H1 (cell line): ENCODE data around the gene VPS13D. TPM values are rescaled to one million over a fixed set of nuclear protein-coding genes. Genes with fewer than 3 reads are reported as not detected.

Source experiments
- CTCF ChIA-PET: fragments of 300-600 bp; sonication (Branson Sonifier 250); formaldehyde crosslinking; loops from one replicate; lab custom pipeline; 2021; ENCODE audit not compliant: partially characterized antibody; lab: Charles Lee
- POLR2A ChIA-PET: fragments of 300-600 bp; sonication (Branson Sonifier 250); formaldehyde crosslinking; loops from one replicate; lab custom pipeline; 2021; ENCODE audit warnings: inconsistent platforms; ENCODE audit not compliant: partially characterized antibody; lab: Charles Lee
- DNase-seq, 2 experiments: peaks; one replicate each; pipeline versions ENCODE4 v3.0.0 to v3.0.0-alpha.2; 2010 to 2022; ENCODE audit warnings: low spot score in 2 of 2, low read depth in 1 of 2, mixed read lengths in 1 of 2
- FAIRE-seq: peaks from 2 replicates; lab custom pipeline; 2011; peaks lifted over from hg19 to GRCh38; lab: Jason Lieb, UNC
- H2AFZ ChIP-seq: 2 replicates; pipeline ENCODE4 v1.8.1; 2012; ENCODE audit warnings: low read length, inconsistent platforms
- H2AK5ac ChIP-seq: 2 replicates; pipeline ENCODE4 v1.6.1; 2013; ENCODE audit warnings: low read depth, low read length
- H2BK120ac ChIP-seq: replicated peaks from 2 replicates; pipeline ENCODE3; 2013; ENCODE audit warnings: low read depth, low read length, inconsistent platforms
- H2BK12ac ChIP-seq: 2 replicates; pipeline ENCODE4 v1.6.1; 2013; ENCODE audit warnings: low read depth, low read length
- H2BK15ac ChIP-seq: 2 replicates; pipeline ENCODE4 v1.6.1; 2013; ENCODE audit warnings: low read length
- H2BK20ac ChIP-seq: 2 replicates; pipeline ENCODE4 v1.6.1; 2013; ENCODE audit warnings: low read length
- H2BK5ac ChIP-seq: 2 replicates; pipeline ENCODE4 v1.6.1; 2013; ENCODE audit warnings: low read depth, low read length
- H3K14ac ChIP-seq: 2 replicates; pipeline ENCODE4 v1.6.1; 2013; ENCODE audit warnings: inconsistent platforms; ENCODE audit not compliant: insufficient read length
- H3K18ac ChIP-seq: 2 replicates; pipeline ENCODE4 v1.6.1; 2013; ENCODE audit warnings: low read length; ENCODE audit errors: extremely low read depth
- H3K23ac ChIP-seq: 2 replicates; pipeline ENCODE4 v1.6.1; 2013; ENCODE audit warnings: inconsistent platforms; ENCODE audit not compliant: insufficient read length
- H3K23me2 ChIP-seq: 2 replicates; pipeline ENCODE4 v1.6.1; 2013; ENCODE audit warnings: low read depth, low read length
- H3K27ac ChIP-seq: 2 replicates; pipeline ENCODE4 v1.6.1; 2011; ENCODE audit warnings: low read depth, low read length, inconsistent platforms
- H3K27me3 ChIP-seq, 4 experiments: replicated peaks in 1 of 4; 1 replicate in 1 of 4; 2 replicates in 3 of 4; pipeline versions ENCODE4 v1.6.1 to v1.8.1; 2011 to 2013; ENCODE audit warnings: low read length in 3 of 4, mild to moderate bottlenecking in 3 of 4, inconsistent platforms in 2 of 4, mixed read lengths in 2 of 4, moderate library complexity in 1 of 4; ENCODE audit not compliant: control insufficient read depth in 3 of 4, insufficient read depth in 3 of 4; ENCODE audit errors: extremely low read depth in 1 of 4
- H3K36me3 ChIP-seq, 4 experiments: 2 replicates each; pipeline versions ENCODE4 v1.6.1 to v1.8.1; 2011 to 2013; ENCODE audit warnings: mild to moderate bottlenecking in 4 of 4, low read length in 3 of 4, moderate library complexity in 2 of 4, control low read depth in 1 of 4, inconsistent platforms in 1 of 4; ENCODE audit not compliant: insufficient read depth in 4 of 4, control insufficient read depth in 2 of 4
- H3K4ac ChIP-seq: replicated peaks from 2 replicates; pipeline ENCODE3; 2013; ENCODE audit warnings: low read length, low read depth, mixed read lengths, inconsistent platforms; ENCODE audit not compliant: insufficient read length
- H3K4me1 ChIP-seq, 4 experiments: replicated peaks in 1 of 4; 1 replicate in 1 of 4; 2 replicates in 3 of 4; pipeline versions ENCODE4 v1.6.1 to v1.8.1; 2011 to 2013; ENCODE audit warnings: low read length in 3 of 4, inconsistent platforms in 2 of 4, mixed read lengths in 1 of 4; ENCODE audit not compliant: insufficient read depth in 4 of 4, control insufficient read depth in 3 of 4
- H3K4me2 ChIP-seq, 2 experiments: 2 replicates each; pipeline versions ENCODE4 v1.6.1 to v1.8.1; 2011 to 2013; ENCODE audit warnings: low read depth in 2 of 2, low read length in 2 of 2, control low read depth in 1 of 2, inconsistent platforms in 1 of 2, mild to moderate bottlenecking in 1 of 2; ENCODE audit not compliant: insufficient read depth in 1 of 2
- H3K4me3 ChIP-seq, 4 experiments: fragments of 200-600, 300-600 bp in 1 of 4; sonication (generic), shearing (Covaris generic), sonication (Bioruptor Twin) in 1 of 4; 2 replicates each; pipeline versions ENCODE4 v1.5.1 to v1.8.1; 2011 to 2016; ENCODE audit warnings: low read length in 4 of 4, low read depth in 3 of 4, control low read depth in 2 of 4, inconsistent platforms in 2 of 4, mild to moderate bottlenecking in 2 of 4, mixed read lengths in 1 of 4, moderate library complexity in 1 of 4; ENCODE audit not compliant: insufficient read depth in 2 of 4; ENCODE audit errors: extremely low read depth in 1 of 4
- H3K56ac ChIP-seq: replicated peaks from 2 replicates; pipeline ENCODE3; 2013; ENCODE audit warnings: low read depth, mild to moderate bottlenecking, mixed read lengths, low read length, inconsistent platforms; ENCODE audit not compliant: insufficient read length
- H3K79me1 ChIP-seq: 2 replicates; pipeline ENCODE4 v1.6.1; 2013; ENCODE audit warnings: low read depth, low read length, control low read depth
- H3K79me2 ChIP-seq, 2 experiments: 2 replicates each; pipeline versions ENCODE4 v1.6.1 to v1.8.1; 2012 to 2013; ENCODE audit warnings: low read length in 2 of 2, mild to moderate bottlenecking in 2 of 2, inconsistent platforms in 1 of 2; ENCODE audit not compliant: insufficient read depth in 2 of 2, control insufficient read depth in 1 of 2
- H3K9ac ChIP-seq, 4 experiments: replicated peaks in 1 of 4; 1 replicate in 1 of 4; 2 replicates in 3 of 4; pipeline versions ENCODE4 v1.6.1 to v1.8.1; 2011 to 2013; ENCODE audit warnings: low read depth in 3 of 4, low read length in 3 of 4, control low read depth in 2 of 4, mild to moderate bottlenecking in 2 of 4, moderate library complexity in 2 of 4, inconsistent platforms in 1 of 4; ENCODE audit errors: extremely low read depth in 1 of 4
- H3K9me3 ChIP-seq, 2 experiments: 2 replicates each; pipeline versions ENCODE4 v1.6.1 to v1.8.1; 2012 to 2013; ENCODE audit warnings: mild to moderate bottlenecking in 2 of 2, moderate library complexity in 2 of 2, control low read depth in 1 of 2, inconsistent platforms in 1 of 2, low read depth in 1 of 2, low read length in 1 of 2, mixed read lengths in 1 of 2; ENCODE audit not compliant: insufficient read depth in 2 of 2
- H4K20me1 ChIP-seq, 2 experiments: replicated peaks in 1 of 2; 2 replicates each; pipeline versions ENCODE3 to v1.8.1; 2011 to 2013; ENCODE audit warnings: inconsistent platforms in 2 of 2, low read length in 2 of 2, mild to moderate bottlenecking in 1 of 2; ENCODE audit not compliant: insufficient read depth in 2 of 2, control insufficient read depth in 1 of 2
- H4K5ac ChIP-seq: 2 replicates; pipeline ENCODE4 v1.6.1; 2013; ENCODE audit warnings: low read length, low read depth, mixed read lengths, inconsistent platforms; ENCODE audit not compliant: insufficient read length
- H4K8ac ChIP-seq: 2 replicates; pipeline ENCODE4 v1.8.0; 2013; ENCODE audit warnings: mild to moderate bottlenecking, moderate library complexity, low read length, inconsistent platforms; ENCODE audit not compliant: insufficient read depth; ENCODE audit errors: extremely low read depth
- H4K91ac ChIP-seq: replicated peaks from 2 replicates; pipeline ENCODE3; 2013; ENCODE audit warnings: low read length, mixed read lengths, inconsistent platforms; ENCODE audit not compliant: insufficient read length
- BACH1 ChIP-seq: IDR thresholded peaks from 2 replicates; pipeline ENCODE4 v1.6.1; 2012; ENCODE audit warnings: low read length, improper control_type of control experiment
- BRCA1 ChIP-seq: IDR thresholded peaks from 2 replicates; pipeline ENCODE4 v1.6.1; 2012; ENCODE audit warnings: low read depth, low read length, improper control_type of control experiment
- CBX5 ChIP-seq: fragments of 300-800, 300-1000 bp; sonication (generic); IDR thresholded peaks from 2 replicates; pipeline ENCODE4 v1.7.1; 2016; ENCODE audit warnings: antibody characterized with exemption, low read length, low read depth
- CTCF ChIP-seq, 3 experiments: IDR thresholded peaks; 1 replicate in 2 of 3; 2 replicates in 1 of 3; pipeline versions ENCODE4 v1.5.1 to v1.6.1; 2011; ENCODE audit warnings: low read length in 3 of 3, mild to moderate bottlenecking in 3 of 3, inconsistent platforms in 2 of 3, low read depth in 1 of 3, moderate library complexity in 1 of 3; ENCODE audit not compliant: insufficient read depth in 1 of 3; ENCODE audit errors: control extremely low read depth in 1 of 3
- EGR1 ChIP-seq: IDR thresholded peaks from 2 replicates; pipeline ENCODE4 v1.6.1; 2011; ENCODE audit warnings: low read depth, low read length, borderline replicate concordance
- EP300 ChIP-seq, 2 experiments: IDR thresholded peaks; 1 replicate in 1 of 2; 2 replicates in 1 of 2; pipeline ENCODE4 v1.6.1; 2011 to 2012; ENCODE audit warnings: low read depth in 2 of 2, low read length in 2 of 2, mild to moderate bottlenecking in 2 of 2, borderline replicate concordance in 1 of 2, inconsistent platforms in 1 of 2, moderate library complexity in 1 of 2
- FOSL1 ChIP-seq: IDR thresholded peaks from 2 replicates; pipeline ENCODE4 v1.6.1; 2011; ENCODE audit warnings: mild to moderate bottlenecking, low read depth, low read length, moderate library complexity; ENCODE audit not compliant: insufficient read depth
- GABPA ChIP-seq: IDR thresholded peaks from 2 replicates; pipeline ENCODE4 v1.6.1; 2011; ENCODE audit warnings: mild to moderate bottlenecking, low read length, moderate library complexity, borderline replicate concordance; ENCODE audit not compliant: insufficient read depth
- KDM4A ChIP-seq: IDR thresholded peaks from one replicate; pipeline ENCODE4 v1.7.1; 2012; ENCODE audit warnings: low read depth, mild to moderate bottlenecking, moderate library complexity, low read length, inconsistent platforms; ENCODE audit not compliant: severe bottlenecking
- POLR2A ChIP-seq, 2 experiments: IDR thresholded peaks; 1 replicate in 1 of 2; 2 replicates in 1 of 2; pipeline ENCODE4 v1.6.1; 2011; ENCODE audit warnings: low read depth in 2 of 2, low read length in 2 of 2, mild to moderate bottlenecking in 2 of 2; ENCODE audit errors: control extremely low read depth in 1 of 2
- SAP30 ChIP-seq: fragments of 300-600 bp; sonication (generic); IDR thresholded peaks from 2 replicates; pipeline ENCODE4 v1.7.1; 2012; ENCODE audit warnings: low read length, moderate library complexity, mild to moderate bottlenecking, inconsistent platforms; ENCODE audit not compliant: insufficient read depth, insufficient replicate concordance
- TAF1 ChIP-seq: IDR thresholded peaks from 2 replicates; pipeline ENCODE4 v1.6.1; 2011; ENCODE audit warnings: mild to moderate bottlenecking, low read depth, low read length
- WGBS, 2 experiments: shearing (Covaris generic) in 1 of 2; methylation state at CpG; one replicate each; pipeline versions ENCODE4 v1.1.6 to v1.1.7; 2013 to 2015; ENCODE audit warnings: low lambda C conversion rate in 2 of 2, mixed read lengths in 2 of 2, inconsistent platforms in 1 of 2, low coverage in 1 of 2, missing lambda C conversion rate in 1 of 2; ENCODE audit not compliant: insufficient replicate concordance in 2 of 2, insufficient coverage in 1 of 2, insufficient read length in 1 of 2; ENCODE audit errors: extremely low coverage in 1 of 2, missing lambda C conversion rate in 1 of 2; 5-methylcytosine and 5-hydroxymethylcytosine counted together
- polyA plus RNA-seq, 7 experiments: library from polyadenylated mRNA; depleted of rRNA in 3 of 7; stranded (reverse) in 5 of 7; unstranded in 2 of 7; fragments of >200 nt in 5 of 7; fragments of 200-250 nt in 2 of 7; gene quantifications; 1 replicate in 5 of 7; 2 replicates in 1 of 7; 4 replicates in 1 of 7; pipeline versions ENCODE4 v1.2.1 to v1.2.3, GENCODE V29; 2011 to 2013; ENCODE audit warnings: missing spikeins in 2 of 7, mixed read lengths in 2 of 7
- total RNA-seq: library from RNA; stranded (reverse); fragmentation: NEBNext Ultra II Directional; extraction: Animal tissue kit (Norgen Biotek cat#: 25700); gene quantifications from 2 replicates; pipeline ENCODE4 v1.2.1, GENCODE V29; 2021

Gene VPS13D
- total and polyA plus RNA-seq, 2 of the 8 experiments (the other 6 are each of a cell fraction or from before 2014, with no cell fraction given) = 10.9 to 31.2 TPM

- H4K20me1 ChIP-seq = no peaks in the 10 kb centered on the region
- no peak overlapping the region for H2BK12ac ChIP-seq
- H2AK5ac ChIP-seq = no peak overlapping the region
- DNase-seq (no peak), FAIRE-seq (no peak)
- H3K9me3 ChIP-seq = no peaks in the 10 kb centered on the region
- H3K27me3 ChIP-seq = no peaks in the 10 kb centered on the region
- no peak overlapping the region for H3K4me2 ChIP-seq
- H3K14ac ChIP-seq = no peak overlapping the region
- no peak overlapping the region for H4K8ac ChIP-seq
- no peaks in the 10 kb centered on the region; a peak in 1 of 4 replicates for H3K79me2 ChIP-seq
- no peak overlapping the region for H3K18ac ChIP-seq
- peaks cover 3 to 13% (median 7%) of the 10 kb centered on the region in 4 experiments; a peak in 6 of 8 replicates for H3K36me3 ChIP-seq
- H3K79me1 ChIP-seq = no peaks in the 10 kb centered on the region; the same call in 1 of the 2 replicates
- H3K23me2 ChIP-seq = no peaks in the 10 kb centered on the region
- H2AFZ ChIP-seq = no peak overlapping the region
- H3K4me1 ChIP-seq = no peaks in the 10 kb centered on the region
- no peak overlapping the region for H3K4me3 ChIP-seq
- POLR2A ChIA-PET = no interaction called here
- H3K56ac ChIP-seq = no peak overlapping the region
- H3K23ac ChIP-seq = no peak overlapping the region
- no peak overlapping the region for H2BK120ac ChIP-seq
- H4K5ac ChIP-seq = no peak overlapping the region
- no peak overlapping the region for H3K4ac ChIP-seq
- CTCF ChIA-PET = interaction anchor here (0.7 to 5.1 kb wide), 2 partner anchors 12 to 475 kb away, joined by 3 to 38 read pairs; no protein-coding TSS in a partner anchor
- H3K27ac ChIP-seq = no peak overlapping the region
- no peak overlapping the region for H3K9ac ChIP-seq
- WGBS, 2 experiments = 92% methylated on average over 3 of the region's 3 CpGs; no CpG with 5 or more reads in 1 of the 2 experiments
- H2BK20ac ChIP-seq = no peak overlapping the region
- no peak overlapping the region for H4K91ac ChIP-seq
- H2BK15ac ChIP-seq = no peak overlapping the region
- no peak overlapping the region for H2BK5ac ChIP-seq
- TF ChIP-seq KDM4A (no peak), BRCA1 (no peak), FOSL1 (no peak), CBX5 (no peak), POLR2A (IDR thresholded peaks at IDR 0.05; ENCODE audit: control extremely low read depth in 1 of 2, low read depth in 2 of 2, low read length in 2 of 2) (no peak), EP300 (IDR thresholded peaks at IDR 0.05; ENCODE audit: borderline replicate concordance in 1 of 2, low read depth in 2 of 2, low read length in 2 of 2) (no peak), SAP30 (no peak), EGR1 (no peak), GABPA (no peak), CTCF (IDR thresholded peaks at IDR 0.05; ENCODE audit: control extremely low read depth in 1 of 3, insufficient read depth in 1 of 3, low read depth in 1 of 3, low read length in 3 of 3) (no peak), TAF1 (no peak), BACH1 (no peak)
Measured at GRCh38 chr1:12287869-12288268, 58.0 kb downstream of the VPS13D start.
